Mesenchymal stem cell (in vitro differentiated cells and primary cell): ENCODE results near the gene PIGV.

Experiments
- DNase-seq: peaks from one replicate; pipeline ENCODE4 v3.0.0-alpha.2; 2013
- H2AFZ ChIP-seq: one replicate; pipeline ENCODE4 v1.6.1; 2013; ENCODE audit warnings: low read depth, mild to moderate bottlenecking, control low read depth, inconsistent platforms, low read length, moderate library complexity
- H2AK5ac ChIP-seq: 2 replicates; pipeline ENCODE4 v1.6.1; 2013; ENCODE audit warnings: low read length, moderate library complexity, mild to moderate bottlenecking, inconsistent platforms; ENCODE audit not compliant: severe bottlenecking
- H2BK120ac ChIP-seq: one replicate; pipeline ENCODE4 v1.6.1; 2013; ENCODE audit warnings: low read depth, mild to moderate bottlenecking, inconsistent platforms, low read length, moderate library complexity
- H2BK12ac ChIP-seq, 2 experiments: one replicate each; pipeline ENCODE4 v1.6.1; 2013; ENCODE audit warnings: inconsistent platforms in 2 of 2, low read length in 2 of 2, mild to moderate bottlenecking in 2 of 2, moderate library complexity in 2 of 2, control low read depth in 1 of 2
- H2BK15ac ChIP-seq: one replicate; pipeline ENCODE4 v1.6.1; 2013; ENCODE audit warnings: mild to moderate bottlenecking, low read depth, inconsistent platforms; ENCODE audit not compliant: poor library complexity, severe bottlenecking
- H2BK5ac ChIP-seq: 2 replicates; pipeline ENCODE4 v1.6.1; 2013; ENCODE audit warnings: low read depth, mild to moderate bottlenecking, low read length, control low read depth, inconsistent platforms; ENCODE audit not compliant: poor library complexity, severe bottlenecking
- H3K14ac ChIP-seq, 2 experiments: one replicate each; pipeline ENCODE4 v1.6.1; 2013; ENCODE audit warnings: inconsistent platforms in 2 of 2, low read length in 2 of 2, control low read depth in 1 of 2, mild to moderate bottlenecking in 1 of 2, moderate library complexity in 1 of 2
- H3K18ac ChIP-seq, 2 experiments: one replicate each; pipeline ENCODE4 v1.6.1; 2013; ENCODE audit warnings: inconsistent platforms in 2 of 2, low read length in 2 of 2, control low read depth in 1 of 2, low read depth in 1 of 2, mild to moderate bottlenecking in 1 of 2
- H3K23ac ChIP-seq, 2 experiments: one replicate each; pipeline ENCODE4 v1.6.1; 2013; ENCODE audit warnings: inconsistent platforms in 2 of 2, low read length in 2 of 2, mild to moderate bottlenecking in 2 of 2, moderate library complexity in 2 of 2, control low read depth in 1 of 2
- H3K27ac ChIP-seq: 2 replicates; pipeline ENCODE4 v1.5.1; 2013; ENCODE audit warnings: mild to moderate bottlenecking, moderate library complexity, low read length, control low read depth, inconsistent platforms; ENCODE audit not compliant: poor library complexity, severe bottlenecking
- H3K27me3 ChIP-seq, 2 experiments: 2 replicates each; pipeline versions ENCODE4 v1.6.1 to v1.7.0; 2013; ENCODE audit warnings: low read length in 2 of 2, mild to moderate bottlenecking in 2 of 2, moderate library complexity in 2 of 2, control low read depth in 1 of 2, inconsistent platforms in 1 of 2; ENCODE audit not compliant: control insufficient read depth in 1 of 2, insufficient read depth in 1 of 2
- H3K36me3 ChIP-seq, 2 experiments: 2 replicates each; pipeline versions ENCODE4 v1.6.1 to v1.7.0; 2013; ENCODE audit warnings: low read length in 2 of 2, control low read depth in 1 of 2, inconsistent platforms in 1 of 2, low read depth in 1 of 2, mild to moderate bottlenecking in 1 of 2; ENCODE audit not compliant: insufficient read depth in 2 of 2, control insufficient read depth in 1 of 2
- H3K4ac ChIP-seq, 2 experiments: one replicate each; pipeline ENCODE4 v1.6.1; 2013; ENCODE audit warnings: inconsistent platforms in 2 of 2, low read length in 2 of 2, mild to moderate bottlenecking in 2 of 2, moderate library complexity in 2 of 2, control low read depth in 1 of 2, low read depth in 1 of 2
- H3K4me1 ChIP-seq: 2 replicates; pipeline ENCODE4 v1.6.1; 2013; ENCODE audit warnings: low read depth, low read length, control low read depth; ENCODE audit not compliant: control insufficient read depth, insufficient read depth
- H3K4me2 ChIP-seq: 2 replicates; pipeline ENCODE4 v1.6.1; 2013; ENCODE audit warnings: low read length, mild to moderate bottlenecking, inconsistent platforms; ENCODE audit not compliant: poor library complexity, severe bottlenecking
- H3K4me3 ChIP-seq, 2 experiments: 2 replicates each; pipeline versions ENCODE4 v1.5.1 to v1.7.0; 2013; ENCODE audit warnings: low read length in 2 of 2, mild to moderate bottlenecking in 2 of 2, control low read depth in 1 of 2, low read depth in 1 of 2; ENCODE audit not compliant: insufficient read depth in 1 of 2
- H3K79me1 ChIP-seq: replicated peaks from 2 replicates; pipeline ENCODE4 v1.6.1; 2013; ENCODE audit warnings: mild to moderate bottlenecking, control low read depth, low read length, inconsistent platforms; ENCODE audit not compliant: poor library complexity, severe bottlenecking
- H3K9ac ChIP-seq: 2 replicates; pipeline ENCODE4 v1.7.0; 2013; ENCODE audit warnings: mild to moderate bottlenecking, low read length, moderate library complexity
- H3K9me3 ChIP-seq: 2 replicates; pipeline ENCODE4 v1.7.0; 2013; ENCODE audit warnings: mild to moderate bottlenecking, low read length; ENCODE audit not compliant: control insufficient read depth
- H4K8ac ChIP-seq: one replicate; pipeline ENCODE4 v1.6.1; 2013; ENCODE audit warnings: inconsistent platforms, mild to moderate bottlenecking, low read length, moderate library complexity
- H4K91ac ChIP-seq: one replicate; pipeline ENCODE4 v1.6.1; 2013; ENCODE audit warnings: mild to moderate bottlenecking, low read length, inconsistent platforms
- WGBS: methylation state at CpG from one replicate; pipeline ENCODE4 v1.1.7; 2013; ENCODE audit warnings: mixed read lengths; 5-methylcytosine and 5-hydroxymethylcytosine counted together

Gene PIGV

GRCh38 chr1:26786437-26787380 lies 1.0 kb upstream of the PIGV start:
- Histone ChIP-seq H3K4me2 (peak overlapping the region; percentile 84), H2AFZ (no peak overlapping the region), H3K4ac (peak overlapping the region; percentile 94 to 99), H2BK120ac (peak overlapping the region; percentile 96), H3K4me1 (peaks cover 25% of the 10 kb centered on the region), H4K8ac (peak overlapping the region; percentile 93), H2AK5ac (peak overlapping the region; percentile 93), H3K27me3 (no peaks in the 10 kb centered on the region), H3K23ac (no peak overlapping the region), H2BK5ac (peak overlapping the region; percentile 98), H3K27ac (peak overlapping the region; percentile 98), H4K91ac (peak overlapping the region; percentile 95), H3K4me3 (peak overlapping the region in 1 of 2 experiments; percentile 83), H3K14ac (peak overlapping the region; percentile 64 to 95), H3K79me1 (peaks cover 5% of the 10 kb centered on the region), H3K18ac (peak overlapping the region; percentile 98 to 99), H2BK15ac (peak overlapping the region; percentile 95), H3K9me3 (no peaks in the 10 kb centered on the region), H3K36me3 (peaks cover 2 to 21% of the 10 kb centered on the region in 2 experiments), H2BK12ac (peak overlapping the region; percentile 59 to 90), H3K9ac (peak overlapping the region; percentile 99)
- peak; percentile 88 for DNase-seq
- 15% methylated on average over 9 of the region's 12 CpGs for WGBS

GRCh38 chr1:26787381-26787705 lies 407 bp upstream of the PIGV start:
- H3K4me2 ChIP-seq: peak overlapping the region; percentile 84
- H2AFZ ChIP-seq: no peak overlapping the region
- H3K23ac ChIP-seq: peak overlapping the region; percentile 14 to 96
- peak overlapping the region; percentile 98 to 99 for H3K18ac ChIP-seq
- peak overlapping the region; percentile 90 for H2AK5ac ChIP-seq
- peaks cover 25% of the 10 kb centered on the region for H3K4me1 ChIP-seq
- H3K4me3 ChIP-seq: peak overlapping the region; percentile 66 to 83
- 11% methylated on average over 11 of the region's 11 CpGs for WGBS
- H4K8ac ChIP-seq: peak overlapping the region; percentile 97
- H2BK12ac ChIP-seq: peak overlapping the region in 1 of 2 experiments; percentile 7
- peak overlapping the region; percentile 37 to 95 for H3K14ac ChIP-seq
- H3K27me3 ChIP-seq: no peaks in the 10 kb centered on the region
- H2BK15ac ChIP-seq: peak overlapping the region; percentile 95
- H2BK5ac ChIP-seq: peak overlapping the region; percentile 98
- H4K91ac ChIP-seq: peak overlapping the region; percentile 95
- H3K4ac ChIP-seq: peak overlapping the region; percentile 93 to 99
- H3K9ac ChIP-seq: peak overlapping the region; percentile 99
- no peaks in the 10 kb centered on the region for H3K9me3 ChIP-seq
- H3K36me3 ChIP-seq: peaks cover 2 to 15% of the 10 kb centered on the region in 2 experiments
- peak overlapping the region; percentile 96 for H2BK120ac ChIP-seq
- peaks cover 5% of the 10 kb centered on the region for H3K79me1 ChIP-seq
- peak overlapping the region; percentile 98 for H3K27ac ChIP-seq
- peak; percentile 82 for DNase-seq

- Histone ChIP-seq H3K9me3 (no peaks in the 10 kb centered on the region), H3K27ac (peak overlapping the region; percentile 96), H3K18ac (peak overlapping the region; percentile 91 to 97), H3K36me3 (peaks cover under 1 to 3% of the 10 kb centered on the region in 2 experiments), H3K4me1 (peaks cover 25% of the 10 kb centered on the region), H3K4ac (peak overlapping the region; percentile 79 to 99), H4K8ac (peak overlapping the region; percentile 92), H3K23ac (peak overlapping the region in 1 of 2 experiments; percentile 63), H3K9ac (peak overlapping the region; percentile 99), H2BK15ac (peak overlapping the region; percentile 55), H3K4me2 (peak overlapping the region; percentile 92), H2BK12ac (peak overlapping the region in 1 of 2 experiments; percentile 51), H4K91ac (peak overlapping the region; percentile 91), H2AK5ac (peak overlapping the region; percentile 80), H2BK5ac (no peak overlapping the region), H3K27me3 (no peaks in the 10 kb centered on the region), H2AFZ (peak overlapping the region; percentile 54), H3K79me1 (peaks cover 5% of the 10 kb centered on the region), H2BK120ac (peak overlapping the region; percentile 83), H3K4me3 (peak overlapping the region; percentile 66 to 83), H3K14ac (peak overlapping the region in 1 of 2 experiments; percentile 78)
- no peak for DNase-seq
- 31% methylated on average over 9 of the region's 10 CpGs for WGBS
These were observed 700 bp downstream of the PIGV start for GRCh38 chr1:26788515-26788785.
